ENCODE data around the gene FAT2. TPM values are rescaled to one million over a fixed set of nuclear protein-coding genes. Genes with fewer than 3 reads are reported as not detected.

Gene FAT2, protein sequence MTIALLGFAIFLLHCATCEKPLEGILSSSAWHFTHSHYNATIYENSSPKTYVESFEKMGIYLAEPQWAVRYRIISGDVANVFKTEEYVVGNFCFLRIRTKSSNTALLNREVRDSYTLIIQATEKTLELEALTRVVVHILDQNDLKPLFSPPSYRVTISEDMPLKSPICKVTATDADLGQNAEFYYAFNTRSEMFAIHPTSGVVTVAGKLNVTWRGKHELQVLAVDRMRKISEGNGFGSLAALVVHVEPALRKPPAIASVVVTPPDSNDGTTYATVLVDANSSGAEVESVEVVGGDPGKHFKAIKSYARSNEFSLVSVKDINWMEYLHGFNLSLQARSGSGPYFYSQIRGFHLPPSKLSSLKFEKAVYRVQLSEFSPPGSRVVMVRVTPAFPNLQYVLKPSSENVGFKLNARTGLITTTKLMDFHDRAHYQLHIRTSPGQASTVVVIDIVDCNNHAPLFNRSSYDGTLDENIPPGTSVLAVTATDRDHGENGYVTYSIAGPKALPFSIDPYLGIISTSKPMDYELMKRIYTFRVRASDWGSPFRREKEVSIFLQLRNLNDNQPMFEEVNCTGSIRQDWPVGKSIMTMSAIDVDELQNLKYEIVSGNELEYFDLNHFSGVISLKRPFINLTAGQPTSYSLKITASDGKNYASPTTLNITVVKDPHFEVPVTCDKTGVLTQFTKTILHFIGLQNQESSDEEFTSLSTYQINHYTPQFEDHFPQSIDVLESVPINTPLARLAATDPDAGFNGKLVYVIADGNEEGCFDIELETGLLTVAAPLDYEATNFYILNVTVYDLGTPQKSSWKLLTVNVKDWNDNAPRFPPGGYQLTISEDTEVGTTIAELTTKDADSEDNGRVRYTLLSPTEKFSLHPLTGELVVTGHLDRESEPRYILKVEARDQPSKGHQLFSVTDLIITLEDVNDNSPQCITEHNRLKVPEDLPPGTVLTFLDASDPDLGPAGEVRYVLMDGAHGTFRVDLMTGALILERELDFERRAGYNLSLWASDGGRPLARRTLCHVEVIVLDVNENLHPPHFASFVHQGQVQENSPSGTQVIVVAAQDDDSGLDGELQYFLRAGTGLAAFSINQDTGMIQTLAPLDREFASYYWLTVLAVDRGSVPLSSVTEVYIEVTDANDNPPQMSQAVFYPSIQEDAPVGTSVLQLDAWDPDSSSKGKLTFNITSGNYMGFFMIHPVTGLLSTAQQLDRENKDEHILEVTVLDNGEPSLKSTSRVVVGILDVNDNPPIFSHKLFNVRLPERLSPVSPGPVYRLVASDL (N-terminal part only)
- 1 to 10 TPM; 4.6 to 9.4 (median 8.8) TPM for polyA plus RNA-seq (ENCODE audit: insufficient read length in 3 of 3)

DNA sequence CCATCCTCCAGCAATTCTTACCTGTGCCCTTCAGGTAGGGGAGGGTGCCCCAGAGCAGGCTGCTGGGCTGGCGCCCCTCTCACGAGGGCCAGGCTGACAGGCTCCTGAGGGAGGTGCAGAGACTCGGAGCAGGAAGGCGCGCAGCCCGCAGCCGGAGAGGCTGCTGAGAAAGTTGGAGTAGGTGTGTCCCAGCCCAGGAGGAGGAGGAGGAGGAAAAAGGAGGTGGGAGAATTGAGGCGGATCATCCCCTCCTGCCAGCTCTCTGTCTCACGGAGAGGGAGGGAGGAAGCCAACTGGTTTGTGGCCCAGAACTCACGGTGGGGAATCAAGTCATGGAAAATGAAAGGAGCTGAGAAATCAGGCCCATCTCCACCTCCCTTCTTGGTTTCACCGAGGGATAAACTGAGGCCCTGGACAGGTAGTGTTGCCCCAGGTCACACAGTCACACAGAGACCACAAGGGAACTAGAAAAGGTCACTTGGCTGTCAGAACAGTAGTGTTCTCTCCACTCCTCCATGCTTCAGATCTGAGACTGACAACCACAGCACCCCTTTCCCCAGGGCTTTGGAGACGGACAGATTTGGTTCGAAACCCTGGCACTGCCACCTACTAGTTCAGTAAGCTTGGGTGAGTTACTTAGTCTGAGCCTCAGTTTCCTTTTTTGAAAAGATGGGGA lies at the start of gene FAT2:
Gene FAT2, minus strand, starts transcription at position 188 of the 676 bp plus-strand sequence. CDS start 22,400 bp downstream, outside the sequence.
- DNase-seq (ENCODE audit: low read depth in 3 of 3, low spot score in 2 of 3) = no peak

DNA sequence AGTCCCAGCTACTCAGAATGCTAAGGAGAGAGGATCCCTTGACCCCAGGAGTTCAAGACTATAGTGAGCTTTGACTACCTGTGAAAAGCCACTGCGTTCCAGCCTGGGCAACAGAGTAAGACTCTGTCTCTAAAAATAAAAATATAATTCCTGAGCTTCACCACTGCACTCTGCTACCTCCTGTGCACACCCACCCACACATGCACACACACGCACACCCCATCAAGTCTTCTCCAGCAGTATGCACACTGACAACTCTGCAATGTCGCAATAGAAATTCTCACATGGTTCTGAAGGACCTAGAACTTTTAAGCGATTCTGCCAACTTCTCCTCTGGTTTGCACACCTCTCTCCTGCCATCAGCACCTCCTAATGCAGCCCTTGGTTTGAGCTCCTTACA lies 47.5 kb upstream of the FAT2 start:
- DNase-seq (ENCODE audit: low read depth in 3 of 3, low spot score in 2 of 3) = no peak

DNA sequence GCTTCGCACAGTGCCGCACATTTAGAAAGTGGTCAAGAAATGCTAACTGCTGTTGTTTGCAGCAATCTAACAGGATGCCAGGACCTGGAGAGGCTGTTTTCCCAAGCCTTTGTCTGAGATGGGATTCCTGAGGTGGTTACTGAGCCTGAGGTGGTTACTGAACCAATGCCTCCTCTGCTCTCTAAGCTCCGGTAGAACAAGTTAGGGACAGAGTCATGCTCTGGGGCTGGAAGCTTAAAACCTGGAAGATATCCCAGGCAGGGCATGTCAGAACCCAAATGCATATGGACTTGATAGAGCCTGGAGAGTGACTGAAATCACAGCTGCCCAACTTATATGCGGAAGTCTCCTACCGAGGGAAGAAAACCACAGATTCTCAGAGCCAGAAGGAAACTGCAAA lies 46.5 kb upstream of the FAT2 start:
- DNase-seq (ENCODE audit: low read depth in 3 of 3, low spot score in 2 of 3) = no peak

DNA sequence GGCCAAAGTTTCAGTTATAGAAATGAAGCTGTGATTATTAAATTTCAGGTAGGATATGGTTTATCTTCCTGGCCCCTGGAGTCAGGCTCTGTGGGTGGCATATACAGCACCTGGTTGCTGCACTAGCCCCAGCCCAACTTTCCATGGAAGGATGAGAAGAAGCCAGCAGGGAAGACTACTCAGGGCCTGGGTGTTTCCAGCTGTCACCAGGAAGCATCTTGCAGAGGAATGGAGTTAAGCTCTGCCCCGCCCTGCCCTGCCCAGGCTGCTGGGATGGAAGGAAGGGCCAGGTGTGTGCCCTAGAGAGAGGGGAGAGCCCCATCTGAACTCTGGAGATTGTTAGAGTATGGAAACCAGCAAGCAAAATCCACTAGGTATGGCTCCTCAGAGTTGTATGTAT lies 42.8 kb upstream of the FAT2 start:
- no peak for DNase-seq (ENCODE audit: low read depth in 3 of 3, low spot score in 2 of 3)

DNA sequence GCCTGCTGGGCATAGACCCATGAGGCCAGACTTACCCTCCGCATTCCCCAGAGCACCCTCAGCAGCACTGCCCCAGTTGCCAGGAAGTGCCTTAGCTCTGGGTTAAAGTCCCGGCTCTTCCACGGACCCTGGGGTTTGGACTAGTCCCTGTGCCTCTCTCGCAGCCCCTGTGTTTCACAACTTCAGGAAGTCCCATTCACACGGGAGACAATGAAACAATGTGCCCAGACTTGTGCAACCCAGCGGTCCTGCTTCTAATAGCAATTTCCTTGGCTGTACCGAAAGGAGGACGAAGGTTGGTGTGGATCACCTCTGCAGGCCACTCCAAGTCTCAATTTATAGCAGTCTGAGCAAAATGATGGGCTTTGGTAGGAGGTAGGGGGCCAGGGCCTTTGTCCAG lies 41.8 kb upstream of the FAT2 start:
- DNase-seq (ENCODE audit: low read depth in 3 of 3, low spot score in 2 of 3) = no peak

DNA sequence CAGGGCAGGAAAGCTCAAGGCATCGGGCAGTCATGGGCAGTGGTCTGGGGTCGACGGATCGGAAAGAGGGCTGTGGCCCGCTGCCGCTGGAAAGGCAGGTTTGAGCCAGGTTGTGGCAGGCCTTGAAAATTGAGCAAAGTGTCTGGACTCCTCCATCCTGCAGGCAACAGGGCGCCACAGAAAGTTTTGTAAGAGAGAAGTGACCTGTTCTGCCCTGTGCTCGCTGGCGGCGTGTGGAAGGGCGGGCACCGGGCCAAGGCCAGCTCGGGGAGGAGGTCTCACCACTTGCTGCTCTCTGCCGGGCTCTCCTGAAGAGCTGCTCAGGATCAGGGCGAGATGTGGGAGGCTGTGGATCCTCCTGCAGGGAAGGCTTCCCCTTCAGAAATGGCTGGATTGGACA lies 41.4 kb upstream of the FAT2 start:
- no peak for DNase-seq (ENCODE audit: low read depth in 3 of 3, low spot score in 2 of 3)

DNA sequence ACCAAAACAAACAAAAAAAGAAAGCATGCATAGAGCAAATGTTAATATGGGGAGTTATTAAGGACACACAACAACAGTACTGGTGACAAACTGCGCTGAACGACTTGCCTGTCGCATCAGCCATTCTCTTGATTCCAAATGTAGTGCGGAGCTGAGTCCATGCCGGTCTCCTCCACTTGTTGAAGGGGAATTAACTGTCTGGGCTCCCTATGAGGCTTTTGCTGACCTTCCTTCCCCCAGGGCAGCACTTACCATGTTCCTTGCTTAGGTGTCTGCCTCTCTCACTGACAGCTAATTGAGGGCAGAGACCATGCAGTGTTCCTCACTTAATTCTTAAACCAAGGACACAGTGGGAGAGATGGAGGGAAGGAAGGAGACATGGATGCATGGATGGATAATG lies 40.8 kb upstream of the FAT2 start:
- no peak for DNase-seq (ENCODE audit: low read depth in 3 of 3, low spot score in 2 of 3)

DNA sequence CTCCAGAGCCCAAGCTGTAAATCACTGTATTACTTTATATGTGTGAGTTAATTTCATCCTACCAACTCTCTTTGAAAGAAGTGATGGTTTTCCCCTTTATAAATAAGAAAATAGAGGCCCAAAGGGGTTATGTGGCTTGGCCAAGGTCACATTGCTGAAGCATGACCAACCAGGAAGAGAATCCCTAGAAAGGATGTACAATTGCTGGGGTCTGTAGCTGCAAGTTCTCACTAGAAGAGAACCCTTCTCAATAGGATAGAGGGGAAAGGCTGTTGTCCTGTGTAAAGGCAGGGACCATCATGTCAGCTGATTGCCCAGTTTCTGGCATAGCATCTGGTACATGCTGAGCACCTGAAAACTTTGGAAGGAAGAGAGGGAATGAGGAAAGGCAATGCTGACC lies 39.0 kb upstream of the FAT2 start:
- DNase-seq (ENCODE audit: low read depth in 3 of 3, low spot score in 2 of 3) = no peak

DNA sequence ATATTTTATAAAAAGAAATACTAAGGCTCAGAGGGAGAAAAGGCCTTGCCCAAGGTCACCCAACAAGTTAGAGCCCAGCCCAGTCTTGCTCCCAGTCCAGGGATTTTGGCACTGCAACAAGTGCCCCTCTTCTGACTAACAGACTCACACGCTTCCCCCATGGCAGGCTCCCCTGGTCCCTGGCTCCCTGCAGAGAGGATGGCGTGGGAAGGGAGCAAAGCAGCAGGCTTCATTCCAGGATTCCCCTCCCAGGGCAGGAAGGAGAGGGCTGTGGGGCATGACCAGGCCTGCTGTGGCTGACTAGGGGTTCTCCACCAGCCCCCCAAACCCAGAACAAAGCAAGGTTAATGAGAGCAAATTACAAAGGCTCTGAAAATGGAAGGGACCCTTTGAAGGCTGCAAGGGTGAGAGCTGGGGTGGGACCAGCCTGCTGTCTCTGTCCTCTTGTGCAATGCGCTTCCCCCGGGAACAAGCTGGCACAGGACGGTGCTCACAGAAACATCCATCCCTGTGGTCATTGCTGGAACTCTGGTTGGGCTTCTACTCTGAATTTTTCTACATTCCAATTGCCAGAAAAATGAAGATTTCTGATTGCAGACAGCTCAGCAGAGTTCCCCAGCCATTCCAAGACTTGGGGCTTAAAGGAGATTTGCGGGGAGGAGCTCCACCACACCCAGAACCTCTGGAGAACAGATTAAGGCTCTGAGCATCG lies 37.1 kb upstream of the FAT2 start:
- DNase-seq (ENCODE audit: low read depth in 3 of 3, low spot score in 2 of 3) = no peak

DNA sequence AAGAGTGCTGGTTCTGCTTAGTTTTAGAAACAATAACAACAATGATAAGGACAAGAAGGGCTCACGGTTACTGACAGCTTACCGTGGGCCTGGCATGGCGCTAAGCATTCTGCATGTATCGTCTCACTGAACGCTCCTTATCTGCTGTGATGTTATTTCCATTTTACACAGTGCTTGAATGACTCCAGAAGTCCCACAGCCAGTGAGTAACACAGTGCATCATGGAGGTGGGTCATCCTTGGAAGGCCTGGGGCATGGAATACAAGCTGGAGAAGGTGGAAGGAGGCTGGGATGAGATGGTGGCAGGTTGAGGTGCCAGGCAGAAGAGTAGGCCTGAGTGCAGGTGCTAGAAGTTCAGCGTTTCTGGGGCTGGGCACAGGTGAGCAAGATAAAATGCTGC lies 36.5 kb upstream of the FAT2 start:
- DNase-seq (ENCODE audit: low read depth in 3 of 3, low spot score in 2 of 3) = no peak

DNA sequence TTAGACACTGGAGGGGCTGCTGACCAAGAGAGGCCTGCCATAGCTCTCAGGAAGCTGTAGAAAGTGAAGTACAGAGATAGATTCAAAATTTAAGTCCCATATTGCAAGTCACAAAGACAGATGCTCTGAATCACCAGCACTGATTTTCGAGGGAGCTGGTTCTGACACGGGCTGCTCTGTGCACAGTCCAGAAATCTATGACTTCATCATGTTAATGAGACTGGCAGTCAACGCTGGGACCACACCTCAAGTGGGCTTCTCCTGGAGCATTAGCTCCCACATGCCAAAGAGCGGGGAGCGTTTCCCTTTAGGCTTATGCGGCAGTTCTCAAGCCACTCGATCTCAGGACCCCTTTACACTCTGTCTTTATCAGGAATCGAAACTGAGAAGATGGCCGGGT lies 34.2 kb upstream of the FAT2 start:
- DNase-seq (ENCODE audit: low read depth in 3 of 3, low spot score in 2 of 3) = no peak

DNA sequence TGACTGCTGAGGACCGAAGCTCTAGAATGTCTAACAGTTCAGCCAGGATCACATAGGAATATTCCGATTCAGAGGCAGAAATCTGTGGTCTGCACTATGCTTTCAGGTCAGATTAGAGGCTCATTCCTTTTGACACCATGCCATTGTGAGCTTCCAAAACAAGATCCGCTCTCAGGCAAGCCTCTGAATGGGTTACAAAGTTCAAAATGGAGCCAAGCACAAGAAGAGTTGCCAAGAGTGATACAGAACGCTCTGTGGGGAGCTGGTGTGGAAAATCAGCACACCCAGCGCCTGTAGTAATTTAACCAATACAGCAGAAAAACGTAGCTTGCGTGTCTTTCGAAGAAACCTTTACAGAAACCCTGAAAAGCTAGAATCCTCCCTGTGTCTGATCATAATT lies 33.3 kb upstream of the FAT2 start:
- no peak for DNase-seq (ENCODE audit: low read depth in 3 of 3, low spot score in 2 of 3)

DNA sequence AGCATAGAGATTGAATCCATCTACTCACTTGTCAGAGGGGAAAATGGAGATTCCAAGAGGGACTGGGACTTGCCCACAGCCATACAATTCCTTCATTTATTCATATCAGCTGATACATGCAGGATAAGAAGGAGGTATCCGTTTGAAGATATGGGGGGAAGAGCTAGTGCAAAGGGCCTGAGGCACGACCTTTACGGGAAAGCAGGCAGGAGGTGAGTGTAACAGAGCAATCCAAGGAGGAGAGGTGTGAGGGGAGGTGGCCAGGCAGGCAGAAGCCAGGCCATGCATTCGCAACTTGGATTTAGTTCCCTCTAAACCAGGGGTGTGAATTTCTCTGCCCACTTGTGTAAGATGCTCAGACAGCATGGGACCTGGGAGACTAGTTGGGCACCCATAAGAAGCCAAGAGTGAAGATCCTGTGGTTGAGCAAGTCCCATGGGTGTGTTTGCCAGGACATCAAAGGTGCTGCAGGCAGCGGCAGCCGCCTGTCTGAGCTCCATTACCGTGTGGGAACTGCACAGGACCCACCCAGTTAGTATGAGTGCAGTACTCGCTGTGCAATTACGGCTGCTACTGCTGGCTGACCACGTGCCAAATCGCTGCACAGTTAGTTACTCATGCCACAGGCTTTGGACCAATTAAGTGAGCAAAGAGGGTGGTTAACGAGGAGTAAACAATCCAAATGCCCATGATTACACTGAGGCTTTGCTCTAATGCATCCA lies 31.4 kb upstream of the FAT2 start:
- no peak for DNase-seq (ENCODE audit: low read depth in 3 of 3, low spot score in 2 of 3)

DNA sequence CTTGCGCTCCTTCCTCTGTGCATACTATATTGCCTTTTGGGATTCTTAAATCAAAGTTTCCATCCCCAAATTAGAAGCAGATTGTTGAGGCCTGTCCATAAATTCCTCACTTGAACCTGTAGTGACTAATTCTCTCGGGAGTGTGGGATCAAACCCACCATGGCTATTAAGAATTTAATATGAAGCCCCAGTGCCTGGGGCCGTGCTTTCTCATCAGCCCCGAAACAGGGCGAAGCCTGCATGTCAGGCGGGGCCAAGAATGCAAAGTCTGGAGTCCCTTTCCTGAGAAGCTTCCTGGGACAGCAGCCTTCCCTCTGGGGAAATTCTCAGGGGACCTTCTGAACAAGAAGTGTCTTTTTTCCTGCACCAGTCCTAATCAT lies 29.3 kb upstream of the FAT2 start:
- no peak for DNase-seq (ENCODE audit: low read depth in 3 of 3, low spot score in 2 of 3)

DNA sequence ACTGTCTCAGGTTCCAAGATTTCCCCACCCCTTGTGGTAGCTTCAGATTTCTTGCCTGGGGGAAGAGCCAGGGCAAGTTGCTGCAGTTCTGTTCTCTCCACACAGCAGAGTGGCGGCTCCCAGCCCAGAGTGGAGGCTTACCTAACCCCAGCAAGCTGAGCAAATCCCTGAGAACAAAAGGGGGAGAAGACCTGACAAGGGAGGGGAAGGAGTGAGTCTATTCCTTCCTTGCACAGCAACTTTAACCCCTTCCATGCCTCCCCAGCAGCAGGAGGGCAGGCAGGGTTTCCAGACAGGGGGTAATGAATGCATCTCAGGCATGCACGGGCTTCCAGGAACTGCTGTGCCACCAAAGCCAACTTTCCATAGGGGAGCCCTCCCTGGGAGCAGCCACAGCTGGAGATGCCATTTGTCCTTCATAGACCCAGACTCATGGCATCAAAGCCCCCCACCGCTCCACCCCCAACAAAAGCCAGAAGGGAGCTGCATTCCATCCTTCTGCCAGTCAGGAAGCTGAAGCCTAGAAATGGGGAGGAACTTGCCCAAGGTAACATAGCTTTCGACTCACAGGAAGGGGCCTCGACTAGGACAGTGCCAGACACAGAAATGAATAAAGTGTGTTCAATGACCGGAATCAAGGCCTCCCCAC lies 28.8 kb upstream of the FAT2 start:
- no peak for DNase-seq (ENCODE audit: low read depth in 3 of 3, low spot score in 2 of 3)

DNA sequence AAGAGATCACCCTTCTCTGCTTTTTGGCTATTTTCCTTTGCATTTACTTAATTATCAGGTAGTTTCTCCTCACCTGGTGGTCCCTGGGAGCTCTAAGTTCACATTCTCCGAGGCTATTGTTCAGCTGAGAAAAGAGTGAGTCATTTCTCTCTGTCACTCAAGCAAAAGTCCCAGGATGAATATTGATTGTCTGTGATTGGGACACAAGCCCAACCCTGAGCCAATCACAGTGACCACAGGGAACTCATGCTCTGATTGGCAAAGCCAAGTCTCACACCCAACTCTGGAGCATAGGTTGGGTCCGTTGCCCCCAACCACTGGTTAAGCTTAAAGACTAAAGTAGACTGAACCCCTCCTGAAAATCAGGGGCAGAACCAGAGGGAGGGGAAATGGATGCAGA lies 27.8 kb upstream of the FAT2 start:
- no peak for DNase-seq (ENCODE audit: low read depth in 3 of 3, low spot score in 2 of 3)

DNA sequence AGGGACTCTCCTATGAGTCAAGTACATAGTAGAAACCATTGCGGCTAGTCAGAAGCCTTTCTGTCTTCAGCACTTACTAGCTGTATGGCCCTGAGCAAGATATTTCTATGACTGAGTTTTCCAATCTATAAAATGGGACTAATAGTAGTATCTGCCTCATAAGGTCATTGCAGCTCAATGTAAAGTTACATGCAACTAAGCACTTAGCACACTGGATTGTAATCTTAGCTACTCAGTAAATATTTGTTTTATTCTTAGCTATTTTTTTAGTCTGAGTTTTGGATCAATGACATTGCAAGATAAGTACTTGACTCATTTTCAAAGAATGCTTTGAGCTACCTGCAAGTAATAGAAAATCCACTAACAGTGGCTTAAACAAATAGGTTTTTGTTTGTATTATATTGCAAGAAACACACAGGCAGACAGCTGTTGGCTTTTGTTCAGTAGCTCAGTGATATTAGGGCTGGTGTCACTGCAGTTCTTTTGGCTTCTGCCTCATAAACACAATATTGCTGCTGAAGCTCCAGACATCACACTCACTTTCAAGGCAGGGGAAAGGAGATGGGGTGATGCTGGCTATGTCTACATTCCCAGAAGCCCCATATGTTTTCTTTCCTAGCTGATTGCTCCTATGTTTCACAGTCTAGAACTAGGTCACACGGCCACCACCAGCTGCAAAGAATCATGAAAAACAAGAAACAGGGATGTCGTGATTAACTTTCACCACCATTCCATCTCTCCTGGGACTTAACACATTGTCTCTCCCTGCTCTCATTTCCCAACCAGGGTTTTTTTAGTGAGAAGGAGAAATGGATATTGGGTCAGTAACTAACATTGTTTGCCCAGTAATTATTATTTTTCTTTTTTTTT lies 26.9 kb upstream of the FAT2 start:
- no peak for DNase-seq (ENCODE audit: low read depth in 3 of 3, low spot score in 2 of 3)

DNA sequence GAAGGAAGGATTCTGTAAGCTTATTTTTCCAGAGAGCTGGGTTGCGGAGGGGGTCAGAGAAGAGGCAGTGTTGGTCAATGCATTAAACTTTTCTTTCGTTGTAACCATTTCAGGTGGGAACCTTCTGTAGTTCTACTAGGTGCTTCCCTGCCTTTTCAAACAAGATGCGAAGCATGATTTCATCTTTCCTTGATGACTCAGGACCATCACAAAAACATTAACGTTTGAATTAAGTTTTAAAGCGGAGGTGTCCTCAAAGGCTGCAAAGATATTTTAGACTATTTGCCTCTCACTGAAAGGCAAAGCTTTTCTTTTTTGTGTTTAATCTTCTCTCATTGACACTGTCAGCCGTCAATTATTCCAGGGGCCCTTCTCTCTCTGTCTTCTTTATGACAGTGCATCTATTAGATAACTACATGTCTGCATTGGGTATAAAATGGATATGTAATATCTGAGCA lies 26.3 kb upstream of the FAT2 start:
- no peak for DNase-seq (ENCODE audit: low read depth in 3 of 3, low spot score in 2 of 3)

Measured in right renal cortex interstitium (tissue), 3 donors.